Astrocyte (in vitro differentiated cells and primary cell): ENCODE measurements around the gene SCGB3A2.

Experiments used
- CTCF ChIP-seq: IDR thresholded peaks from 2 replicates; pipeline ENCODE4 v1.5.1; 2011; ENCODE audit warnings: low read depth, mild to moderate bottlenecking, inconsistent platforms, low read length, moderate library complexity; ENCODE audit not compliant: insufficient read depth
- EZH2 ChIP-seq: IDR thresholded peaks from 2 replicates; pipeline ENCODE4 v1.6.1; 2012; ENCODE audit warnings: mild to moderate bottlenecking, low read length, inconsistent platforms; ENCODE audit not compliant: insufficient read depth

GRCh38 chr5:147842869-147843268, 35.6 kb upstream of the SCGB3A2 start:
- no peak for TF ChIP-seq CTCF
- no peak for TF ChIP-seq EZH2
